HepG2 (cell line): Measurements from ENCODE around the gene SMARCE1. TPM values are rescaled to one million over a fixed set of nuclear protein-coding genes. Genes with fewer than 3 reads are reported as not detected.

Experiments used
- EZH2 ChIP-seq: conservative IDR thresholded peaks from 2 replicates; pipeline ENCODE4 v1.6.1; 2012; ENCODE audit warnings: mild to moderate bottlenecking, low read depth, low read length, moderate library complexity
- FOXM1 ChIP-seq: sonication (generic); formaldehyde crosslinking; IDR thresholded peaks from 2 replicates; pipeline ENCODE4 v1.5.0; 2020; ENCODE audit warnings: missing genetic modification reagents
- JDP2 ChIP-seq: sonication (generic); formaldehyde crosslinking; IDR thresholded peaks from 2 replicates; pipeline ENCODE4 v1.8.1; 2022; ENCODE audit warnings: missing genetic modification reagents, borderline replicate concordance
- LCORL ChIP-seq, 2 experiments: fragments of 450-650 bp in 1 of 2; sonication (generic) in 1 of 2; formaldehyde crosslinking in 1 of 2; IDR thresholded peaks; 2 replicates each; pipeline versions ENCODE4 v1.5.0 to v1.6.1; 2017 to 2020; ENCODE audit warnings: antibody characterized with exemption in 1 of 2, missing genetic modification reagents in 1 of 2
- SOX6 ChIP-seq, 2 experiments: fragments of 450-650 bp in 1 of 2; sonication (generic) in 1 of 2; formaldehyde crosslinking in 1 of 2; IDR thresholded peaks; 2 replicates each; pipeline versions ENCODE4 v1.4.0 to v1.6.1; 2017 to 2020; ENCODE audit warnings: antibody characterized with exemption in 1 of 2, mild to moderate bottlenecking in 1 of 2, missing genetic modification reagents in 1 of 2
- ZBTB7B ChIP-seq: sonication (generic); formaldehyde crosslinking; IDR thresholded peaks from 2 replicates; pipeline ENCODE4 v1.4.0; 2020; ENCODE audit warnings: missing genetic modification reagents
- ZNF432 ChIP-seq: sonication (generic); formaldehyde crosslinking; IDR thresholded peaks from 2 replicates; pipeline ENCODE4 v1.5.0; 2020; ENCODE audit warnings: missing genetic modification reagents, mild to moderate bottlenecking, borderline replicate concordance
- ZNF441 ChIP-seq: sonication (generic); formaldehyde crosslinking; IDR thresholded peaks from 2 replicates; pipeline ENCODE4 v1.7.0; 2021; ENCODE audit warnings: missing genetic modification reagents, borderline replicate concordance
- ZNF749 ChIP-seq: sonication (generic); formaldehyde crosslinking; IDR thresholded peaks from 2 replicates; pipeline ENCODE4 v1.8.0; 2022; ENCODE audit warnings: mild to moderate bottlenecking, missing genetic modification reagents, moderate library complexity, borderline replicate concordance
- ZNF883 ChIP-seq: sonication (generic); formaldehyde crosslinking; IDR thresholded peaks from 2 replicates; pipeline ENCODE4 v1.5.1; 2020; ENCODE audit warnings: mild to moderate bottlenecking, missing genetic modification reagents; ENCODE audit errors: not compliant biosample characterization
- ZSCAN25 ChIP-seq: sonication (generic); formaldehyde crosslinking; IDR thresholded peaks from 2 replicates; pipeline ENCODE4 v1.8.0; 2022; ENCODE audit warnings: mild to moderate bottlenecking, missing genetic modification reagents
- polyA plus RNA-seq, 8 experiments: library from polyadenylated mRNA; depleted of rRNA in 3 of 8; stranded (reverse) in 7 of 8; unstranded in 1 of 8; fragments of >200 nt; fragmentation: Illumina TruSeq in 4 of 8; extraction: Trizol in 4 of 8; gene quantifications; 2 replicates each; pipeline versions ENCODE4 v1.2.1 to v1.2.3, GENCODE V29; 2011 to 2016; ENCODE audit warnings: low read depth in 4 of 8, missing spikeins in 1 of 8, mixed read lengths in 1 of 8; ENCODE audit not compliant: insufficient read depth in 1 of 8
- total RNA-seq, 5 experiments: library from RNA; depleted of rRNA; stranded (reverse); fragments of >200 nt; fragmentation: Illumina TruSeq; extraction: Trizol; gene quantifications; 2 replicates each; pipeline ENCODE4 v1.2.3, GENCODE V29; 2016; ENCODE audit warnings: low read depth in 1 of 5
- TF ChIP-seq, protein P1 (sequence below): sonication (generic); formaldehyde crosslinking; IDR thresholded peaks from 2 replicates; pipeline ENCODE4 v1.4.0; 2020; ENCODE audit warnings: missing genetic modification reagents
- TF ChIP-seq, protein P2 (sequence below): sonication (generic); formaldehyde crosslinking; IDR thresholded peaks from 2 replicates; pipeline ENCODE4 v1.5.1; 2020; ENCODE audit warnings: missing genetic modification reagents, mild to moderate bottlenecking, borderline replicate concordance
- TF ChIP-seq, protein P3 (sequence below): IDR thresholded peaks from 2 replicates; pipeline ENCODE4 v1.6.1; 2016; ENCODE audit warnings: low read depth, control low read depth

The SMARCE1 gene
- total and polyA plus RNA-seq, 2 of the 13 experiments (the other 11 are each of a cell fraction or from before 2014, with no cell fraction given) = 43.5 to 127 TPM

DNA sequence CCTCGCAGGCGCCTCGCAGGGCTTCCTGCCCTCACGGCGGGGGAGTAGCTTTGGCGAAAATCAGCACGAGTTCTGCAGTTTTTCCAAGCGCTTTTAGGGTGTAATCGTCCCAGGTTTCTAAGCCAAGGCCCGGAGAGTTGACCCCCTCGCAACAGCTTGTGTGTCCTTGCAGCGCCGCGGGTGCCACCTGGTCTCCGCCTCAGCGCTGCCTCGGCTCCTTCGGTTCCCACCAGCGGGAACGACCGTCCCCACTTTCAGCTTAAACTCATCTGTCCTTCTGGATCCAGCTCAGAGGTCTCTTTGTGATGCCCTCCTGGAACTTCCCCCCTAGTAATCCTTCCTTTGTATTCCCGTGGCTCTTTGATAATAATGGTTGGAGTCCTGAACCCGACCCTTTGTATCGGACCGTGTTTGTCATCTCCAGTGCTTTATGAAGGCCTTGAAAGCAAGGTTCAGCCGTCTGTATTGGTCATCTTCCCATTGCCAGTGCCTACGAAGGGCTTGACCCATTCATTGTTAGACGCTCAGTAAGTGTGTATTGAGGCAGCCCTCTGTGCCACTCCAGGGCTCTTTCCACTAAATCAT lies 858 bp upstream of the SMARCE1 start (continued):
- TF ChIP-seq, protein P1, sequence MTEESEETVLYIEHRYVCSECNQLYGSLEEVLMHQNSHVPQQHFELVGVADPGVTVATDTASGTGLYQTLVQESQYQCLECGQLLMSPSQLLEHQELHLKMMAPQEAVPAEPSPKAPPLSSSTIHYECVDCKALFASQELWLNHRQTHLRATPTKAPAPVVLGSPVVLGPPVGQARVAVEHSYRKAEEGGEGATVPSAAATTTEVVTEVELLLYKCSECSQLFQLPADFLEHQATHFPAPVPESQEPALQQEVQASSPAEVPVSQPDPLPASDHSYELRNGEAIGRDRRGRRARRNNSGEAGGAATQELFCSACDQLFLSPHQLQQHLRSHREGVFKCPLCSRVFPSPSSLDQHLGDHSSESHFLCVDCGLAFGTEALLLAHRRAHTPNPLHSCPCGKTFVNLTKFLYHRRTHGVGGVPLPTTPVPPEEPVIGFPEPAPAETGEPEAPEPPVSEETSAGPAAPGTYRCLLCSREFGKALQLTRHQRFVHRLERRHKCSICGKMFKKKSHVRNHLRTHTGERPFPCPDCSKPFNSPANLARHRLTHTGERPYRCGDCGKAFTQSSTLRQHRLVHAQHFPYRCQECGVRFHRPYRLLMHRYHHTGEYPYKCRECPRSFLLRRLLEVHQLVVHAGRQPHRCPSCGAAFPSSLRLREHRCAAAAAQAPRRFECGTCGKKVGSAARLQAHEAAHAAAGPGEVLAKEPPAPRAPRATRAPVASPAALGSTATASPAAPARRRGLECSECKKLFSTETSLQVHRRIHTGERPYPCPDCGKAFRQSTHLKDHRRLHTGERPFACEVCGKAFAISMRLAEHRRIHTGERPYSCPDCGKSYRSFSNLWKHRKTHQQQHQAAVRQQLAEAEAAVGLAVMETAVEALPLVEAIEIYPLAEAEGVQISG (CRISPR knock-in tag) = 0 out of 2 replicates have a peak, but pooled peaks have one; percentile 52
- no peak for TF ChIP-seq JDP2
- no peak for TF ChIP-seq EZH2
- no peak for TF ChIP-seq ZNF432 (CRISPR knock-in tag)
- no peak for TF ChIP-seq ZNF749
- TF ChIP-seq, protein P2, sequence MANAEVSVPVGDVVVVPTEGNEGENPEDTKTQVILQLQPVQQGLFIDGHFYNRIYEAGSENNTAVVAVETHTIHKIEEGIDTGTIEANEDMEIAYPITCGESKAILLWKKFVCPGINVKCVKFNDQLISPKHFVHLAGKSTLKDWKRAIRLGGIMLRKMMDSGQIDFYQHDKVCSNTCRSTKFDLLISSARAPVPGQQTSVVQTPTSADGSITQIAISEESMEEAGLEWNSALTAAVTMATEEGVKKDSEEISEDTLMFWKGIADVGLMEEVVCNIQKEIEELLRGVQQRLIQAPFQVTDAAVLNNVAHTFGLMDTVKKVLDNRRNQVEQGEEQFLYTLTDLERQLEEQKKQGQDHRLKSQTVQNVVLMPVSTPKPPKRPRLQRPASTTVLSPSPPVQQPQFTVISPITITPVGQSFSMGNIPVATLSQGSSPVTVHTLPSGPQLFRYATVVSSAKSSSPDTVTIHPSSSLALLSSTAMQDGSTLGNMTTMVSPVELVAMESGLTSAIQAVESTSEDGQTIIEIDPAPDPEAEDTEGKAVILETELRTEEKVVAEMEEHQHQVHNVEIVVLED (CRISPR knock-in tag) = no peak
- no peak for TF ChIP-seq ZNF883
- TF ChIP-seq ZSCAN25 (CRISPR knock-in tag) = no peak
- no peak for TF ChIP-seq SOX6 (IDR thresholded peaks at IDR 0.05)
- TF ChIP-seq SOX6 (CRISPR knock-in tag; IDR thresholded peaks at IDR 0.05) = no peak
- TF ChIP-seq, protein P3, sequence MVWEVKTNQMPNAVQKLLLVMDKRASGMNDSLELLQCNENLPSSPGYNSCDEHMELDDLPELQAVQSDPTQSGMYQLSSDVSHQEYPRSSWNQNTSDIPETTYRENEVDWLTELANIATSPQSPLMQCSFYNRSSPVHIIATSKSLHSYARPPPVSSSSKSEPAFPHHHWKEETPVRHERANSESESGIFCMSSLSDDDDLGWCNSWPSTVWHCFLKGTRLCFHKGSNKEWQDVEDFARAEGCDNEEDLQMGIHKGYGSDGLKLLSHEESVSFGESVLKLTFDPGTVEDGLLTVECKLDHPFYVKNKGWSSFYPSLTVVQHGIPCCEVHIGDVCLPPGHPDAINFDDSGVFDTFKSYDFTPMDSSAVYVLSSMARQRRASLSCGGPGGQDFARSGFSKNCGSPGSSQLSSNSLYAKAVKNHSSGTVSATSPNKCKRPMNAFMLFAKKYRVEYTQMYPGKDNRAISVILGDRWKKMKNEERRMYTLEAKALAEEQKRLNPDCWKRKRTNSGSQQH (CRISPR knock-in tag) = no peak
- no peak for TF ChIP-seq FOXM1
- no peak; the same call in none of the 2 replicates for TF ChIP-seq ZNF441 (CRISPR knock-in tag)
- no peak for TF ChIP-seq LCORL (IDR thresholded peaks at IDR 0.05)
- 0 out of 2 replicates have a peak, but pooled peaks have one; percentile 16 for TF ChIP-seq LCORL (CRISPR knock-in tag; IDR thresholded peaks at IDR 0.05)
- TF ChIP-seq ZBTB7B (CRISPR knock-in tag) = no peak
